SK-N-SH treated with all-trans-retinoic acid at 6 μM for 48 hours (cell line): Measurements from ENCODE around the gene SPC25.
A peak's percentile ranks its signal among the peaks of the same experiment; 100 is the strongest.

Source experiments
- ATAC-seq: fragments of 200-7000 bp; cut with Tn5 transposase; 3 replicates; pipeline ENCODE4 v1.9.1; 2020; ENCODE audit warnings: mild to moderate bottlenecking, moderate library complexity
- ARNTL ChIP-seq: fragments of 450-650 bp; formaldehyde crosslinking; IDR thresholded peaks from 2 replicates; pipeline ENCODE4 v1.5.0; 2020; ENCODE audit warnings: low read depth, mild to moderate bottlenecking, moderate library complexity, borderline replicate concordance
- BACH2 ChIP-seq: fragments of 250-450 bp; sonication (Bioruptor Pico); IDR thresholded peaks from 2 replicates; pipeline ENCODE4 v1.9.0; 2021; ENCODE audit warnings: mild to moderate bottlenecking, borderline replicate concordance
- ESRRG ChIP-seq: fragments of 250-450 bp; sonication (Bioruptor Pico); IDR thresholded peaks from 2 replicates; pipeline ENCODE4 v1.6.1; 2021; ENCODE audit warnings: mild to moderate bottlenecking
- ISL1 ChIP-seq: fragments of 250-450 bp; sonication (Bioruptor Pico); IDR thresholded peaks from 2 replicates; pipeline ENCODE4 v2.1.2; 2022; ENCODE audit warnings: mild to moderate bottlenecking, moderate library complexity
- OSR1 ChIP-seq: fragments of 250-450 bp; sonication (Bioruptor Pico); IDR thresholded peaks from 2 replicates; pipeline ENCODE4 v1.8.0; 2022; ENCODE audit warnings: moderate library complexity, mild to moderate bottlenecking, inconsistent platforms
- PPARA ChIP-seq: fragments of 250-450 bp; sonication (Bioruptor Pico); IDR thresholded peaks from 2 replicates; pipeline ENCODE4 v1.5.0; 2020; ENCODE audit warnings: mild to moderate bottlenecking, borderline replicate concordance
- SNAI2 ChIP-seq: fragments of 250-450 bp; sonication (Bioruptor Pico); IDR thresholded peaks from 2 replicates; pipeline ENCODE4 v1.5.0; 2020; ENCODE audit warnings: mild to moderate bottlenecking, moderate library complexity
- TCF4 ChIP-seq: fragments of 250-450 bp; sonication (Bioruptor Pico); IDR thresholded peaks from 2 replicates; pipeline ENCODE4 v1.8.0; 2021; ENCODE audit warnings: mild to moderate bottlenecking, moderate library complexity, borderline replicate concordance
- TOX ChIP-seq: fragments of 250-450 bp; sonication (Bioruptor Pico); IDR thresholded peaks from 2 replicates; pipeline ENCODE4 v1.8.0; 2021; ENCODE audit warnings: mild to moderate bottlenecking, moderate library complexity, borderline replicate concordance
- ZFP3 ChIP-seq: fragments of 250-450 bp; sonication (Bioruptor Pico); IDR thresholded peaks from 2 replicates; pipeline ENCODE4 v1.5.0; 2020; ENCODE audit warnings: mild to moderate bottlenecking, moderate library complexity
- ZFP30 ChIP-seq: fragments of 450-650 bp; formaldehyde crosslinking; IDR thresholded peaks from 2 replicates; pipeline ENCODE4 v1.5.0; 2022; ENCODE audit warnings: mild to moderate bottlenecking, moderate library complexity
- ZNF565 ChIP-seq: fragments of 450-650 bp; formaldehyde crosslinking; conservative IDR thresholded peaks from 2 replicates; pipeline ENCODE4 v1.5.0; 2020; ENCODE audit warnings: low read depth, mild to moderate bottlenecking, moderate library complexity
- ZNF70 ChIP-seq: fragments of 450-650 bp; formaldehyde crosslinking; IDR thresholded peaks from 2 replicates; pipeline ENCODE4 v1.5.0; 2020; ENCODE audit warnings: mild to moderate bottlenecking, moderate library complexity
- TF ChIP-seq, protein P1 (sequence below): fragments of 250-450 bp; sonication (Bioruptor Pico); IDR thresholded peaks from 2 replicates; pipeline ENCODE4 v1.5.0; 2020; ENCODE audit warnings: mild to moderate bottlenecking, moderate library complexity
- TF ChIP-seq, protein P2 (sequence below): fragments of 250-450 bp; sonication (Bioruptor Pico); IDR thresholded peaks from 2 replicates; pipeline ENCODE4 v1.5.1; 2021; ENCODE audit warnings: mild to moderate bottlenecking, moderate library complexity
- TF ChIP-seq, protein P3 (sequence below): fragments of 250-450 bp; sonication (Bioruptor Pico); IDR thresholded peaks from 2 replicates; pipeline ENCODE4 v1.5.1; 2020; ENCODE audit warnings: low read depth, mild to moderate bottlenecking, moderate library complexity
- TF ChIP-seq, protein P4 (sequence below): fragments of 250-450 bp; sonication (Bioruptor Pico); IDR thresholded peaks from 2 replicates; pipeline ENCODE4 v1.8.0; 2021; ENCODE audit warnings: low read depth, mild to moderate bottlenecking, moderate library complexity, borderline replicate concordance
- TF ChIP-seq, protein P5 (sequence below): fragments of 250-450 bp; sonication (Bioruptor Pico); IDR thresholded peaks from 2 replicates; pipeline ENCODE4 v1.8.0; 2020; ENCODE audit warnings: mild to moderate bottlenecking, moderate library complexity, borderline replicate concordance

The SPC25 gene

DNA sequence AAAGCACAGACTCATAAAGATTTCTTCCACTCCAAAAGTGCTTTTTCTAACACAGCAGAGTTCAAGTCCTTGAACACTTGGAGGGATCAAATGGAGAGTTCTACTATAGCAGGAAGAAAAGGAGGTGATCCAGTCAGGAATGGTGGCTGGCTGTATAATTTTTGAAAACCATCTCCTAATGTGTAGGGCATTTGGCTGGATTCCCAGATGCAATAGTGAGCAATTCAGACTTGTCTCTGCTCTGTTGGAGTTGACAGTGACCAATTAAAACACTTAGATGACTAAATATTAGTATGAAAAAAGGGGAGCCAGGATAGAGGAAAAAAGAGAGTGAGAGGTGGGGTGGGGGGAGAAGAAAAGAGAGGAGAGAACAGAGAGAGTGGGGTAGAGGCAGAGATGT, 5.5 kb upstream of the SPC25 start:
- TF ChIP-seq, protein P1, sequence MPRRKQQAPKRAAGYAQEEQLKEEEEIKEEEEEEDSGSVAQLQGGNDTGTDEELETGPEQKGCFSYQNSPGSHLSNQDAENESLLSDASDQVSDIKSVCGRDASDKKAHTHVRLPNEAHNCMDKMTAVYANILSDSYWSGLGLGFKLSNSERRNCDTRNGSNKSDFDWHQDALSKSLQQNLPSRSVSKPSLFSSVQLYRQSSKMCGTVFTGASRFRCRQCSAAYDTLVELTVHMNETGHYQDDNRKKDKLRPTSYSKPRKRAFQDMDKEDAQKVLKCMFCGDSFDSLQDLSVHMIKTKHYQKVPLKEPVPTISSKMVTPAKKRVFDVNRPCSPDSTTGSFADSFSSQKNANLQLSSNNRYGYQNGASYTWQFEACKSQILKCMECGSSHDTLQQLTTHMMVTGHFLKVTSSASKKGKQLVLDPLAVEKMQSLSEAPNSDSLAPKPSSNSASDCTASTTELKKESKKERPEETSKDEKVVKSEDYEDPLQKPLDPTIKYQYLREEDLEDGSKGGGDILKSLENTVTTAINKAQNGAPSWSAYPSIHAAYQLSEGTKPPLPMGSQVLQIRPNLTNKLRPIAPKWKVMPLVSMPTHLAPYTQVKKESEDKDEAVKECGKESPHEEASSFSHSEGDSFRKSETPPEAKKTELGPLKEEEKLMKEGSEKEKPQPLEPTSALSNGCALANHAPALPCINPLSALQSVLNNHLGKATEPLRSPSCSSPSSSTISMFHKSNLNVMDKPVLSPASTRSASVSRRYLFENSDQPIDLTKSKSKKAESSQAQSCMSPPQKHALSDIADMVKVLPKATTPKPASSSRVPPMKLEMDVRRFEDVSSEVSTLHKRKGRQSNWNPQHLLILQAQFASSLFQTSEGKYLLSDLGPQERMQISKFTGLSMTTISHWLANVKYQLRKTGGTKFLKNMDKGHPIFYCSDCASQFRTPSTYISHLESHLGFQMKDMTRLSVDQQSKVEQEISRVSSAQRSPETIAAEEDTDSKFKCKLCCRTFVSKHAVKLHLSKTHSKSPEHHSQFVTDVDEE (CRISPR knock-in tag): no peak
- no peak for TF ChIP-seq ISL1 (CRISPR knock-in tag)
- no peak for TF ChIP-seq ZFP3 (CRISPR knock-in tag)
- no peak for TF ChIP-seq PPARA (CRISPR knock-in tag)
- TF ChIP-seq OSR1 (CRISPR knock-in tag): no peak
- TF ChIP-seq, protein P2, sequence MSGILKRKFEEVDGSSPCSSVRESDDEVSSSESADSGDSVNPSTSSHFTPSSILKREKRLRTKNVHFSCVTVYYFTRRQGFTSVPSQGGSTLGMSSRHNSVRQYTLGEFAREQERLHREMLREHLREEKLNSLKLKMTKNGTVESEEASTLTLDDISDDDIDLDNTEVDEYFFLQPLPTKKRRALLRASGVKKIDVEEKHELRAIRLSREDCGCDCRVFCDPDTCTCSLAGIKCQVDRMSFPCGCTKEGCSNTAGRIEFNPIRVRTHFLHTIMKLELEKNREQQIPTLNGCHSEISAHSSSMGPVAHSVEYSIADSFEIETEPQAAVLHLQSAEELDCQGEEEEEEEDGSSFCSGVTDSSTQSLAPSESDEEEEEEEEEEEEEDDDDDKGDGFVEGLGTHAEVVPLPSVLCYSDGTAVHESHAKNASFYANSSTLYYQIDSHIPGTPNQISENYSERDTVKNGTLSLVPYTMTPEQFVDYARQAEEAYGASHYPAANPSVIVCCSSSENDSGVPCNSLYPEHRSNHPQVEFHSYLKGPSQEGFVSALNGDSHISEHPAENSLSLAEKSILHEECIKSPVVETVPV: no peak
- TF ChIP-seq TCF4 (CRISPR knock-in tag): no peak
- TF ChIP-seq, protein P3, sequence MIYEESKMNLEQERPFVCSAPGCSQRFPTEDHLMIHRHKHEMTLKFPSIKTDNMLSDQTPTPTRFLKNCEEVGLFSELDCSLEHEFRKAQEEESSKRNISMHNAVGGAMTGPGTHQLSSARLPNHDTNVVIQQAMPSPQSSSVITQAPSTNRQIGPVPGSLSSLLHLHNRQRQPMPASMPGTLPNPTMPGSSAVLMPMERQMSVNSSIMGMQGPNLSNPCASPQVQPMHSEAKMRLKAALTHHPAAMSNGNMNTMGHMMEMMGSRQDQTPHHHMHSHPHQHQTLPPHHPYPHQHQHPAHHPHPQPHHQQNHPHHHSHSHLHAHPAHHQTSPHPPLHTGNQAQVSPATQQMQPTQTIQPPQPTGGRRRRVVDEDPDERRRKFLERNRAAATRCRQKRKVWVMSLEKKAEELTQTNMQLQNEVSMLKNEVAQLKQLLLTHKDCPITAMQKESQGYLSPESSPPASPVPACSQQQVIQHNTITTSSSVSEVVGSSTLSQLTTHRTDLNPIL (CRISPR knock-in tag): no peak
- TF ChIP-seq ESRRG (CRISPR knock-in tag): no peak
- TF ChIP-seq ZNF70 (CRISPR knock-in tag): no peak
- TF ChIP-seq ZNF565: no peak
- TF ChIP-seq, protein P4, sequence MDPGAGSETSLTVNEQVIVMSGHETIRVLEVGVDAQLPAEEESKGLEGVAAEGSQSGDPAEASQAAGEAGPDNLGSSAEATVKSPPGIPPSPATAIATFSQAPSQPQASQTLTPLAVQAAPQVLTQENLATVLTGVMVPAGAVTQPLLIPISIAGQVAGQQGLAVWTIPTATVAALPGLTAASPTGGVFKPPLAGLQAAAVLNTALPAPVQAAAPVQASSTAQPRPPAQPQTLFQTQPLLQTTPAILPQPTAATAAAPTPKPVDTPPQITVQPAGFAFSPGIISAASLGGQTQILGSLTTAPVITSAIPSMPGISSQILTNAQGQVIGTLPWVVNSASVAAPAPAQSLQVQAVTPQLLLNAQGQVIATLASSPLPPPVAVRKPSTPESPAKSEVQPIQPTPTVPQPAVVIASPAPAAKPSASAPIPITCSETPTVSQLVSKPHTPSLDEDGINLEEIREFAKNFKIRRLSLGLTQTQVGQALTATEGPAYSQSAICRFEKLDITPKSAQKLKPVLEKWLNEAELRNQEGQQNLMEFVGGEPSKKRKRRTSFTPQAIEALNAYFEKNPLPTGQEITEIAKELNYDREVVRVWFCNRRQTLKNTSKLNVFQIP (CRISPR knock-in tag): no peak
- TF ChIP-seq, protein P5, sequence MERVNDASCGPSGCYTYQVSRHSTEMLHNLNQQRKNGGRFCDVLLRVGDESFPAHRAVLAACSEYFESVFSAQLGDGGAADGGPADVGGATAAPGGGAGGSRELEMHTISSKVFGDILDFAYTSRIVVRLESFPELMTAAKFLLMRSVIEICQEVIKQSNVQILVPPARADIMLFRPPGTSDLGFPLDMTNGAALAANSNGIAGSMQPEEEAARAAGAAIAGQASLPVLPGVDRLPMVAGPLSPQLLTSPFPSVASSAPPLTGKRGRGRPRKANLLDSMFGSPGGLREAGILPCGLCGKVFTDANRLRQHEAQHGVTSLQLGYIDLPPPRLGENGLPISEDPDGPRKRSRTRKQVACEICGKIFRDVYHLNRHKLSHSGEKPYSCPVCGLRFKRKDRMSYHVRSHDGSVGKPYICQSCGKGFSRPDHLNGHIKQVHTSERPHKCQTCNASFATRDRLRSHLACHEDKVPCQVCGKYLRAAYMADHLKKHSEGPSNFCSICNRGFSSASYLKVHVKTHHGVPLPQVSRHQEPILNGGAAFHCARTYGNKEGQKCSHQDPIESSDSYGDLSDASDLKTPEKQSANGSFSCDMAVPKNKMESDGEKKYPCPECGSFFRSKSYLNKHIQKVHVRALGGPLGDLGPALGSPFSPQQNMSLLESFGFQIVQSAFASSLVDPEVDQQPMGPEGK (CRISPR knock-in tag): no peak
- TF ChIP-seq ARNTL (CRISPR knock-in tag): no peak
- no peak for TF ChIP-seq SNAI2 (CRISPR knock-in tag)
- no peak for TF ChIP-seq BACH2 (CRISPR knock-in tag)

DNA sequence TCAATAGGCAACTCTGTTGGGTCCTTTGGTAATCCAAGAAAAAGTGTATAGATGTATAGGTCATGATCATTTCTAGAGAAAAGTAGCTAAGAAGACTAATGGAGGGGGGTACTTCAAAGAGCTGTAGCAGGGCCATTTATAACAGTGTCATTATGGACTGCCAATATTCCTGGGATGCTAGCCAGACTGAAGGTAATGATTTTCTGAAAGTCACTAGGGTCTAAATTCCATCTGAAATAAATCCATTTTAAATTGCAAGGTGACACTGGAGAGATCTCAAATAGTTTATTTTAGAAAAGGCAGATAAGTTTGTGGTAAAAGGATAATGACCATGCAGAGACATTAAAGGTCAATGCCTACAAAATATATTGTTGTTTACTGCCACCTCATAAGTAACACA, 4.5 kb upstream of the SPC25 start:
- no peak for ATAC-seq
- TF ChIP-seq ZFP30 (CRISPR knock-in tag): no peak
- TF ChIP-seq ISL1 (CRISPR knock-in tag): no peak
- TF ChIP-seq ESRRG (CRISPR knock-in tag): no peak
- no peak for TF ChIP-seq PPARA (CRISPR knock-in tag)
- TF ChIP-seq TCF4 (CRISPR knock-in tag): no peak
- TF ChIP-seq, all 23 proteins: peak for 0

More for the DNA sequence above, 5.5 kb upstream of the SPC25 start:
- peak; percentile 42; the same call in 2 of the 3 replicates for ATAC-seq

DNA sequence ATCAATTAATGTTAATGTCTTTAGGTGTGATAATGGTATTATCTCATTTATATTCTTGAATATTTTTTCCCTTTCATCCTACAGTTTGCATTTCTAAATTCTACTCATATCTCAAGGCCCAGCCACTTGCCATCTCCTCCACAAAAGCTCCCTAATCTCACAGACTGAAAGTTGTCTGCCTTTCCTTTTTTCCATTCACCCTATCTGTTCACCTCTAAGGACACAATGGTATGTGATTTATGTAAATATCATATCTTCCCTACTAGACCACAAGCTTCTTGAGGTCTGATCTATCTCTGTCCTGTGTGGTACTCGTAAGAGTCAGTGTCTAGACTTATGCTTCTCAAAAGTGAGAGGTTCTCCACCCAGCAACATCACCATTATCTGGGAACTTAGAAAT, 3.9 kb upstream of the SPC25 start:
- no peak for TF ChIP-seq ARNTL (CRISPR knock-in tag)
- no peak for TF ChIP-seq ISL1 (CRISPR knock-in tag)
- ATAC-seq: no peak

DNA sequence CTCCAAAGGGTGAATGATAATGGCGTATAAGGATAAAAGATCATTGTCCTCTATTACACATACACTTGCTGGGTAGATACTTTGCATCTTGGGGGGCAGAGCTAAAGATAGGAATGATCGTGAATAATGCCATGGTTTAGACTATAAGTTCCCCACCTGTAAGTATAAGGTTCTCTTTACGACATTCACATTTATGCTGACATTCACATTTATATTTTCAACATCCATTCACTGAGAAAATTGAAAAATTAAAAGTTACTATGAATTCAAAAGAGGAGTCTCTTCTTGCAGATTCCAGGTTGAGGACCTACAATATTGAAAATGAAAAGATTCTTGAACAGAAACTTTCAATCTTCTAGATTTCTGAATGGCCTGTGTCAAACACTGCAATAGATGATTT, 2.1 kb upstream of the SPC25 start:
- TF ChIP-seq ARNTL (CRISPR knock-in tag) (no peak), TOX (CRISPR knock-in tag) (no peak), BACH2 (CRISPR knock-in tag) (no peak)
- ATAC-seq: no peak
